Islet precursor cell (in vitro differentiated cells): ENCODE results near the gene FBXO21.
A peak's percentile ranks its signal among the peaks of the same experiment; 100 is the strongest.
"Not testable (repeated sequence)": the region's sequence is repeated elsewhere in the genome, so short reads cannot be mapped to it uniquely, and the experiment has no call there.

Source experiments
- DNase-seq: peaks from one replicate; pipeline ENCODE4 v3.0.0-alpha.2; 2018

Gene FBXO21

DNA sequence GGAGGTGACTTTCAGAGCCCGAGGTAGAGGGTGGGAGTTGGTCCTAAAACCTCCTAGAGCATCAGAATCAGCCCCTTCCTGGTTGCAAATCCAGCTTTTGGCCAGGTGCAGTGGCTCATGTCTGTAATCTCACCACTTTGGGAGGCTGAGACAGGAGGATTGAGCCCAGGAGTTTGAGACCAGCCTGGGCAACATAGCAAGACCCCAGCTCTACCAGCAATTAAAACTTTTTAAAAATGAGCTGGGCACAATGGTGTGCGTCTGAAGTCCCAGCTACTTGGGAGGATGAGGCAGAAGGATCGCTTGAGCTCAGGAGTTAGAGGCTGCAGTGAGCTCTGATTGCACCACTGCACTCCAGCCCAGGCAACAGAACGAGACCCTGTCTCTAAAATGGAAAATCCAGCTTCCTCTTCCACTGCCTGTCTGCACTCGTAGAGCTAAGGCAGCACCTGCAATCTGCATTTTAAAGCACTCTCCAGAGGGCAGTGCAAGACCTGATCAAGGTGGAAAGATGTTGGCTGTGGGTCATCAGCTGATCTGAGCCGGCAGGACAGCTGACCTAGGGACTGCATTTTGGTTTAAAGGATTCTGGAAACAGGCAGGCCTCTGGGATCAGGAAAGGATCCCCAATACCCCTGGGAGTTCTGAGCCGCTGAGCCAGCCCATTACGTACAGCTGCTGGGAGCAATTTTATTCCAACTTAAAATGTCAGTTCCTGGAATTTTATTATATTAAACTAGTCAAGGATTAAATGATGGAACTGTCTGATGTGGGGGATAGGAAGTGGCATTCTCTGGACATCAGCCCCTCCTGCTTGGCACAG lies 89.2 kb downstream of the FBXO21 start:
- no peak for DNase-seq

DNA sequence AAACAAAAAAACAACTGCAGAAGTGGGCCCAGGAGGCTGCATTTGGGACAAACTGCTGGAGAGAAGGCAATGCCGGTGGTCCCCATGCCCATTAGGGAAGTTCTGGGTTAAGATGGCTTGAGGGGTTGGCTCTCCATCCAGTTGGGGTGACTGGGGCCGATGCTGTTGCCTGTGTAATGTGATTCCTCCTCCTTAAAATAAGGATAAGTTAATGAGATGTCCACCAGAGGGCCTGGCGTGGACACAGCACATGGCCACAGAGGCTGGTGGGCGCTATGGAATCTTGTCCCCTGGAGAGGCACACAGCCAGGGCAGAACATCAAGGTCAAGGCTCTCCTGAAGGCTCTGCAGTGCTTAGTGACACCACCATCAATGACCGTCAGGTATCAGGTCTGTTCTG lies 90.0 kb downstream of the FBXO21 start:
- no peak for DNase-seq

DNA sequence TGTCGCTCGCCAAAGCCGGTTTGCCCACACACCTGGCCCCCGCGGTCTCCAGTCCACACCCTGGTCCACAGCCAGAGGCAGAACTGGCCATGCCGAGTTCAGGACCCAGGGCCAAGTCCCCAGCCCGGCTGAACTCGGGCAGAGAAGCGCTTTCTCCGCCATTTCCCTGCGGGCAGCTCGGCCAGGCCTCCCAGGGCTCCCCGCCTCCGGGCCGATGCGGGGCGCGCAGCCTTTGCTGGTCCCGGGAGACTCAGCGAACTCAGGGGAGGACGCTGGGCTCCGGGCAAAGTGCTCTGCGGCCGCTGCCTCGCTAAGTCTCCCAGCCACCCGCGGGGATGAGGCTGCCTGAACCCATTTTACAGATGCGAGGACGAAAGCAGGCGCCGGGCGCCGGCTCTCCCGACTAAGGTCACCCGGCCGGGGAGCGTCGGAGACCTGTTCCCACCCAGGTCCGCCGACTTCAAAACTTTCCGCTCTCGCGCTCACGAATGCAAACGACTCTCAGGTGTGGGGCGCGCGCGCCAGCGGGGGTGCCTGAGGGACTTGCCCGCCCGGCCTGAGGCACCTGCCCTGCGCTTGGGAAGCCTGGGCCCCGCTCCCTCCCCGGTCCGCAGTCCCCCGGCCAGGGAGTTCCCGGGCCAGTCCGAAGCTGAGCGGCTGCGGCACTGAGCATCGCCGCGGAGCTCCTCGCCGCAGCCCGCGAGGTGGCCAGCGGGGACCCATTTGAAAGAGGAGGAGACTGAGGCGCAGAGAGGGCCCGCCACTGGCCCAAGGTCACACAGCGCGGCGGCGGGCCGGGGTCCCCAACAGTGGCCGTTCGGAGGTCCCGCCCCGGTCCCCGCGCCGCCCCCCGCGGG lies 91.7 kb downstream of the FBXO21 start:
- peak; percentile 64 for DNase-seq

DNA sequence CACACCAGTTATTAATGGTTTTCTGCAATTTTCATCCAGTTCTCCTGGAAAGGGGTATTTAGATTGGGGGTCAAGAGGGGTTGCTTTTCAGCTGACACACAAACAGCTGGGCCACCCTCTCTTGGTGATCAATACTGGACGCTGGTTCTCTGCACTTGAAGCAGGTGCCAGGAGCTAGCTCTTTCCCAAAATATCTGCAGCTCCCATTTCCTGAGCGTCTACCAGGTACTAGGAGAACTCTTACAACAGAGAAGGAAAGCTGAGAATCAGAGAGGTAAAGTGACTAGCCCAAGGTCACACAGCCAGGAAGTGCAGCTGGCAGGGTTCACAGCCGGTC lies 92.3 kb downstream of the FBXO21 start:
- DNase-seq = no peak

DNA sequence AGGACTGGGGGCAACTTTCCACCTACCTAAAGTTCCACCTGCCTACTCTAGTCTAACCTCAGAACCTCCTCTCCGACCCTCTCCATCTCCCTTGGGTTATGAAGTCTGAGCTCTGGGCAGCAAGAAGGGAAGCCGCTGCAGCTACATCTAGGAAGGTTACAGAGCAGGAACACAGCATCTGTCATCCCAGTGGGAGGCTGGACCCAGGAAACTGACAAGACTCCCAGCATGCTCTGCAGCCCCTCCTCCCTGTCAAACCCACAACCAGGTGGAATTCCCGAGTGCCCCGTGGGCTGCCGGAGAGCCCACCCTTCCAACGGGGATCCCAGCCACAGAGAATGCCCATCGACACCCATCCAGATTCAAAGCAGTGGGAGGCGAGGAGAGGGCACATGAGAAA lies 93.1 kb downstream of the FBXO21 start:
- DNase-seq = no peak

DNA sequence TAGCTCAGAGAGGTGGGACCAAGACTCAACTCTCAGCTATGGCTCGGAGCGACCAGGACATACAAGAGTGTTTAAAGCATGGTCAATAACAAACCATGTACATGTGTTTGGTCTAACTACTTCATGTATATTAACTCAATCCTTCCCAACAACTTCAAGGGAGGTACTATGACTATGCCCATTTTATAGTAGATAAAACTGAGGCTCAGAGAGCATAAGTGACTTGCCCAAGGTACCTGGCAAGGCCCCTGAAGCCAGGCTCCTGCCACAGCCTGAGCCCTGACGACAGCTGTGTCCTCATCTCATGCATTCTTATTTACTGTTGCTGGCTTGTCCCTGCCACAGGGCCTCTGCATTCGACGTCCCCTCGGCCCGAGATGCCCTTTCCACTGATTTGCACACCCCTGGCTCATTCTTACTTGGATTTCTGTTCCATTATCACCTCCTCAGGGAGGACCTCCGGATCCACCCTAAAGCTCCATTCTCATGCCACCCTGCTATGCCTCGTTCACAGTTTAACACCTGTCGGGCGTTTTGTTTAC lies 93.7 kb downstream of the FBXO21 start:
- no peak for DNase-seq

DNA sequence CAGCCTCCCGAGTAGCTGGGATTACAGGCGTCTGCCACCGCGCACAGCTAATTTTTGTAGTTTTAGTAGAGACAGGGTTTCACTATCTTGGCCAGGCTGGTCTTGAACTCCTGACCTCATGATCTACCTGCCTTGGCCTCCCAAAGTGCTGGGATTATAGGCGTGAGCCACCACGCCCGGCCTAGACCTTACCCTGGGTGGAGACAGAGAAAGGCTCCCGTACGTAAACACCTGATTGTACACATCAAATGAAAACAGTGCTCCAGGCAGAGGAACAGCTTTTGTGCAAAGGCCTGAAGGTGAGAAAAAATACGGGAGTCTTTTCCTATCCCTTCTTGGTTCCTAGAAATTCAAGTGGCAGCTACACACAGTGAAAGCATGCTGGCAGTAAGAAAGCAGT lies 95.1 kb downstream of the FBXO21 start:
- not testable (repeated sequence) for DNase-seq

DNA sequence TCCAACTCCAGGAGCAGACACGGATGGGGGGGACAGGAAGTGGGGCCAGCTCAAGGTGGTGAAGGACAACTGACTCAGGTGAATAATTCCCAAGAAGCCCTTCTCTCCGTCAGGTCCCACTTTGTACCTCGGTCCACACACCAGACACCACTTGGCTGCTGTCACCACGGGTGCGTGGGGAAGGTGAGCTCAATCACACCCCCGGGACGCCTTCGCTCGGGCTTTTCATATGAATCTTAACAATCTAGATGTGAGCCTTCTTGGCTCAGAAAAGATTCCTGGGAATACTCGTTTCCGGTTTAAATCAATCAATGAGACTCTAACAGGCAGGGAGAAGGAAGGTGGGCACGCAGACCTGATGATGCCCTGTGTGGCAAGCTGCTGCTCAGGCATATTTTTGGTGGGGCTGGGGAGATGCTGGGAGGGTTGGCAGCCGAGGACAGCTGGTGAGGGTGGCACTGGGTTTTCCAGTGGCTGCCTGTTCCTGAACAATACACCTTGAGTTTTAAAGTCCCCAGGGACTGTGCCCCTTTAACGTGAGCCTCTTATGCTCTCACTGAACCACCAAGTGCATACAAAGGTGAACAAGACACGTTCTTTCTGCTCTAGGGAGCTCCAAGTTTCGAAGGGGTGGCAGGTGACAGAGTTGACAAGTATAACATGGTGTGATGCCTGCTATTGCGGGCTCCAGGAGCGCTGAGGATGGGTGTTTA lies 96.2 kb downstream of the FBXO21 start:
- DNase-seq = no peak

DNA sequence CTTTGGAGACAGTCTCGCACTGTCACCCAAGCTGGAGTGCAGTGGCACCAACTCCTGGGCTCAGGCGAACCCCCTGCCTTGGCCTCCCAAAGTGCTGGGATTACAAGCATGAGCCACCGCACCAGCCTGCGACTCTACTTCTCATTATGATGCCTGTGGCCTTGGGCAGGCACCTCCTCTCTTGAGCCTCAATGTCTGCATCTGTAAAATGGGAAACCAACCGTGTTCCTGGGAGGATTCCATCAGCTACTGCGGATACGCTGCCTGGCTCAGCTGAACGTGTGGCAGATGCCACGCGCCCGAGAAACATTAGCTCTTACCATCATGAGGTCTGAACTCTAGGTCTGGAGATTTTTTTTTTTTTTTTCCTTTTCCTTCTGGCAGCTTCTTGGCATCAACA lies 96.8 kb downstream of the FBXO21 start:
- no peak for DNase-seq

DNA sequence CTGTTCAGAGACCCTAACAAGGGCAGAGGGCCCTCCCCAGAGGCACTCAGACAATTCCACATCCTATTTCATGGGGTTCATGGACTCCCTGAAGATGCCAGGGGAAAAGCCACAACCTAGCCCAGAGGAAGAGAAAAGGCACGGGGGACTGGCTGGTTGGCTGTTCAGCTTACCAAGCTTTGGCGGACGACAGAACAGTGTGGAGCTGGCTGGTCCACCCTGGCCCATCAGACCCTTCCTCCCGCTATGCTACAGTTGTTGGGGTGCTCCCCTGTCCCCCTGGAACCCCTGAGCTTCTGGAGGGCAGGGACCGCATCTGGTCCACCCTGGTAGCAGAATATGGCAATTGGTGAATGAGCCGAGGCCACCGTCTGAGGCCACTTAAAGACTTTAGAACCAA lies 97.4 kb downstream of the FBXO21 start:
- no peak for DNase-seq

DNA sequence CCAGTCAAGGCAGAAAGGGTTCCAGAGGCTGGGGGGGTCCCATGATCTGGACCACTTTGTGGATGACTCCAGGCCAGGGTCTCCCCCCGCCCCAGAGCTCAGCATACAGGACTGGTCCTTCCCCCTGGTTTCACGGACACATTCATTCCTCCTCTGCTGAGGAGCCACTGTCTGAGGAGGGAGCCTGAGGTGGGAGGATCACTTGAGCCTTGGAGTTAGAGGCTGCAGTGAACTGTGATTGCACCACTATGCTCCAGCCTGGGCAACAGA lies 97.8 kb downstream of the FBXO21 start:
- no peak for DNase-seq
